22Rv1 (cell line): ENCODE data around the gene LEPR.

Experiments used
- CTCF ChIP-seq: fragments of 450-650 bp; IDR thresholded peaks from 2 replicates; pipeline ENCODE4 v1.5.1; 2017; ENCODE audit warnings: mild to moderate bottlenecking
- ZFX ChIP-seq: fragments of 450-650 bp; IDR thresholded peaks from 2 replicates; pipeline ENCODE4 v1.6.1; 2017; ENCODE audit warnings: antibody characterized with exemption, borderline replicate concordance

GRCh38 chr1:65459397-65459768, 38.9 kb downstream of the LEPR start:
- TF ChIP-seq CTCF (peak; percentile 71), ZFX (no peak)
